ENCODE results near the gene PRRT4.

DNA sequence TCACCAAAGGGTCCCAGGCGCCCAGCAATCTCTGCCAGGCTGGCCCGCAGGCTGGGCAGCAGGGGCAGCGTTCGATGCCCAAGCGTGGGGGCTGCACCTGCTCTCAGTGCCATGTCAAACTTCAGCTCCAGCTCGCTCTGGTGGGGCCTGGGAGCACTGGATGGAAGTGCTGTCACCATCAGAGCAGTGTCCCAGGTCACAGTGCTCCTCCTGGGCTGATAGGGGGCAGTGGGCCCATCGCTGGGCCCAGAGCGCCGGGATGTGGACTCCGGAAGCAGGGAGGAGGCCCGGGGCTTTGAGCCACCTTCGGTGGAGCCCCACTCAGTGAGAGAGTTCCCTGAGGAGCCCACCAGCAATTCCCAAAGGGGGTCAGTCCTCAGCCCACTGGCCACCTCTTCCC, 2.2 kb downstream of the PRRT4 start:
- TF ChIP-seq KLF6 (CRISPR knock-in tag; IDR thresholded peaks at IDR 0.05; ENCODE audit: borderline replicate concordance) (no peak), KAT8 (IDR thresholded peaks at IDR 0.05; ENCODE audit: low read depth) (no peak), ZFP36 (IDR thresholded peaks at IDR 0.05; ENCODE audit: low read depth, low read length, partially characterized antibody) (no peak), ZNF274 (IDR thresholded peaks at IDR 0.05; ENCODE audit: borderline replicate concordance, low read depth, low read length) (no peak), RCOR1 (IDR thresholded peaks at IDR 0.05; ENCODE audit: borderline replicate concordance in 1 of 2, low read depth in 2 of 2, low read length in 2 of 2) (no peak), GATA2 (CRISPR knock-in tag; IDR thresholded peaks at IDR 0.05) (no peak), ZBED1 (IDR thresholded peaks at IDR 0.05) (no peak), CBX8 (IDR thresholded peaks at IDR 0.05; ENCODE audit: borderline replicate concordance, extremely low read depth, low read depth, low read length, poor library complexity, severe bottlenecking) (no peak)
- TF ChIP-seq, protein P1, sequence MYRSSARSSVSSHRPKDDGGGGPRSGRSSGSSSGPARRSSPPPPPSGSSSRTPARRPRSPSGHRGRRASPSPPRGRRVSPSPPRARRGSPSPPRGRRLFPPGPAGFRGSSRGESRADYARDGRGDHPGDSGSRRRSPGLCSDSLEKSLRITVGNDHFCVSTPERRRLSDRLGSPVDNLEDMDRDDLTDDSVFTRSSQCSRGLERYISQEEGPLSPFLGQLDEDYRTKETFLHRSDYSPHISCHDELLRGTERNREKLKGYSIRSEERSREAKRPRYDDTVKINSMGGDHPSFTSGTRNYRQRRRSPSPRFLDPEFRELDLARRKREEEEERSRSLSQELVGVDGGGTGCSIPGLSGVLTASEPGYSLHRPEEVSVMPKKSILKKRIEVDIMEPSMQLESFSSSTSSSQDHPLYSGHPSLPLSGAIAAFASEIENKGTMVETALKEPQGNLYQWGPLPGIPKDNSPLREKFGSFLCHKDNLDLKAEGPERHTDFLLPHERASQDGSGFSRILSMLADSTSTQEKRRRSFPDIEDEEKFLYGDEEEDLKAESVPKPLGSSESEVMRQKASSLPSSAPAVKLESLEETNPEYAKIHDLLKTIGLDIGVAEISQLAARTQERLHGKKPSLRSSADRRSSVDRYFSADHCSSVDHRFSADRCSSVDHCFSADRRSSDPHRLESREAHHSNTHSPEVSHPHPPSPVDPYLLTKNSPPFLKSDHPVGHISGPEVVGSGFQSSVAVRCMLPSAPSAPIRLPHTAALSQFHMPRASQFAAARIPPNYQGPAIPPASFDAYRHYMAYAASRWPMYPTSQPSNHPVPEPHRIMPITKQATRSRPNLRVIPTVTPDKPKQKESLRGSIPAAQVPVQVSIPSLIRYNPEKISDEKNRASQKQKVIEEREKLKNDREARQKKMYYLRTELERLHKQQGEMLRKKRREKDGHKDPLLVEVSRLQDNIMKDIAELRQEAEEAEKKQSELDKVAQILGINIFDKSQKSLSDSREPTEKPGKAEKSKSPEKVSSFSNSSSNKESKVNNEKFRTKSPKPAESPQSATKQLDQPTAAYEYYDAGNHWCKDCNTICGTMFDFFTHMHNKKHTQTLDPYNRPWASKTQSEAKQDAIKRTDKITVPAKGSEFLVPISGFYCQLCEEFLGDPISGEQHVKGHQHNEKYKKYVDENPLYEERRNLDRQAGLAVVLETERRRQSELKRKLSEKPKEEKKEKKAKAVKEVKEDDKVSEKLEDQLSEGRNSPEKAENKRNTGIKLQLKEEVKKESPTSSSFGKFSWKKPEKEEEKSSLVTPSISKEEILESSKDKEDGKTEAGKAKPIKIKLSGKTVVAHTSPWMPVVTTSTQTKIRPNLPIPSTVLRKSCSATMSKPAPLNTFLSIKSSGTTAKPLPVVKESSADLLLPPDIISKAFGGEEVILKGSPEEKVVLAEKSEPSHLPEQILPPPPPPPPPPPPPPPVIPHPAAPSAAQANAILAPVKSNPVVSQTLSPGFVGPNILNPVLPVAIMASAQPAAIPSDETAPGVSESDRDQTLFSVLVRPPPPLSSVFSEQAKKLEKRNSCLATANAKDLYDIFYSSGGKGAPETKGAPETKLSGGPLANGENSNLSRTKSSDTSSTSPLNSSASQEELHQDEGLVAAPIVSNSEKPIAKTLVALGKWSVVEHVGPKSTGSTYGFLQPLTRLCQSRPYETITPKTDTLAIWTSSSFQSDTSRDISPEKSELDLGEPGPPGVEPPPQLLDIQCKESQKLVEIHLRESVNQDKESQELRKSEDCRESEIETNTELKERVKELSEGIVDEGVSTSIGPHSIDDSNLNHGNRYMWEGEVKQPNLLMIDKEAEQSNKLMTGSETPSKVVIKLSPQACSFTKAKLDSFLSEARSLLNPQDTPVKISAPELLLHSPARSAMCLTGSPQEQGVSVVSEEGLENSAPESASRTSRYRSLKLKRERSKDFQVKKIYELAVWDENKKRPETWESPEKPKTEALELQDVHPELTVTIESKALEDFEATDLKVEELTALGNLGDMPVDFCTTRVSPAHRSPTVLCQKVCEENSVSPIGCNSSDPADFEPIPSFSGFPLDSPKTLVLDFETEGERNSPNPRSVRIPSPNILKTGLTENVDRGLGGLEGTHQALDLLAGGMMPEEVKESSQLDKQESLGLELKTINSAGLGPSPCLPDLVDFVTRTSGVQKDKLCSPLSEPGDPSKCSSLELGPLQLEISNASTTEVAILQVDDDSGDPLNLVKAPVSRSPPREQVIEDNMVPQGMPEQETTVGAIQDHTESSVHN (IDR thresholded peaks at IDR 0.05; ENCODE audit: borderline replicate concordance in 1 of 2, low read depth in 1 of 2): no peak

All from K562 (cell line).